ENCODE results near the gene IGSF9. TPM values are rescaled to one million over a fixed set of nuclear protein-coding genes. Genes with fewer than 3 reads are reported as not detected.

Gene IGSF9
- total RNA-seq, 2 experiments from 2014 or later, result not detected

- Mint-ChIP-seq H3K9me3 (no peaks in the 10 kb centered on the region), H3K4me1 (ENCODE audit: low read depth) (no peaks in the 10 kb centered on the region), H3K27me3 (ENCODE audit: low read depth) (no peaks in the 10 kb centered on the region), H3K27ac (no peak overlapping the region), H3K36me3 (ENCODE audit: low read depth) (no peaks in the 10 kb centered on the region), H3K4me3 (no peak overlapping the region)
- intact Hi-C loops (cut with micrococcal nuclease), result no loop called here
- no peak for DNase-seq
- CTCF ChIA-PET, result interaction anchor here (0.5 to 12.6 kb wide), 11 partner anchors 9 to 190 kb away, joined by 3 to 228 read pairs (median 5); partner anchors contain the start of genes IGSF9 and TAGLN2
Observed at GRCh38 chr1:159934136-159935039, 11.0 kb downstream of the IGSF9 start.

- DNase-seq, result no peak
- CTCF ChIA-PET, result interaction anchor here (0.6 to 12.6 kb wide), 7 partner anchors 13 to 151 kb away, joined by 3 to 228 read pairs (median 5); partner anchors contain the start of gene IGSF9
- intact Hi-C loops (cut with micrococcal nuclease), result no loop called here
- Mint-ChIP-seq H3K27me3 (ENCODE audit: low read depth) (no peaks in the 10 kb centered on the region), H3K36me3 (ENCODE audit: low read depth) (no peaks in the 10 kb centered on the region), H3K9me3 (no peaks in the 10 kb centered on the region), H3K4me1 (ENCODE audit: low read depth) (no peaks in the 10 kb centered on the region), H3K4me3 (no peak overlapping the region), H3K27ac (no peak overlapping the region)
Observed at GRCh38 chr1:159933347-159933746, 12.1 kb downstream of the IGSF9 start.

- Mint-ChIP-seq H3K9me3 (no peaks in the 10 kb centered on the region), H3K36me3 (ENCODE audit: low read depth) (no peaks in the 10 kb centered on the region), H3K27me3 (ENCODE audit: low read depth) (no peaks in the 10 kb centered on the region), H3K27ac (no peak overlapping the region), H3K4me3 (no peak overlapping the region), H3K4me1 (ENCODE audit: low read depth) (no peaks in the 10 kb centered on the region)
- CTCF ChIA-PET, result interaction anchor here (0.6 to 12.6 kb wide), 6 partner anchors 13 to 152 kb away, joined by 3 to 228 read pairs (median 6); partner anchors contain the start of gene IGSF9
- intact Hi-C loops (cut with micrococcal nuclease), result no loop called here
- DNase-seq, result no peak
Observed at GRCh38 chr1:159932296-159933285, 12.8 kb downstream of the IGSF9 start.

- CTCF ChIA-PET, result interaction anchor here (12.6 kb wide), 1 partner anchor 74 kb away, joined by 228 read pairs; no protein-coding TSS in a partner anchor
- no peak for DNase-seq
- intact Hi-C loops (cut with micrococcal nuclease), result no loop called here
- H3K4me3 Mint-ChIP-seq, result no peak overlapping the region
- no peak overlapping the region for H3K27ac Mint-ChIP-seq
- no peaks in the 10 kb centered on the region for H3K27me3 Mint-ChIP-seq (ENCODE audit: low read depth)
- H3K36me3 Mint-ChIP-seq (ENCODE audit: low read depth), result no peaks in the 10 kb centered on the region
- no peaks in the 10 kb centered on the region for H3K4me1 Mint-ChIP-seq (ENCODE audit: low read depth)
- no peaks in the 10 kb centered on the region for H3K9me3 Mint-ChIP-seq
Observed at GRCh38 chr1:159931795-159932173, 13.6 kb downstream of the IGSF9 start.

- Mint-ChIP-seq H3K4me3 (no peak overlapping the region), H3K27me3 (ENCODE audit: low read depth) (no peaks in the 10 kb centered on the region), H3K4me1 (ENCODE audit: low read depth) (peaks cover 1% of the 10 kb centered on the region), H3K27ac (no peak overlapping the region), H3K36me3 (ENCODE audit: low read depth) (no peaks in the 10 kb centered on the region), H3K9me3 (no peaks in the 10 kb centered on the region)
- CTCF ChIA-PET, result interaction anchor here (12.6 kb wide), 1 partner anchor 75 kb away, joined by 228 read pairs; no protein-coding TSS in a partner anchor
- DNase-seq, result no peak
- intact Hi-C loops (cut with micrococcal nuclease), result no loop called here
Observed at GRCh38 chr1:159931101-159931794, 14.2 kb downstream of the IGSF9 start.

- Mint-ChIP-seq H3K36me3 (ENCODE audit: low read depth) (no peaks in the 10 kb centered on the region), H3K9me3 (no peaks in the 10 kb centered on the region), H3K4me3 (no peak overlapping the region), H3K4me1 (ENCODE audit: low read depth) (peaks cover 7% of the 10 kb centered on the region), H3K27ac (no peak overlapping the region), H3K27me3 (ENCODE audit: low read depth) (no peaks in the 10 kb centered on the region)
- CTCF ChIA-PET, result interaction anchor here (0.7 to 12.6 kb wide), 4 partner anchors 14 to 148 kb away, joined by 3 to 228 read pairs (median 4); no protein-coding TSS in a partner anchor
- DNase-seq, result no peak
- intact Hi-C loops (cut with micrococcal nuclease), result no loop called here
Observed at GRCh38 chr1:159930634-159931033, 14.8 kb downstream of the IGSF9 start.

GRCh38 chr1:159930216-159930615 lies 15.2 kb downstream of the IGSF9 start:
- no peaks in the 10 kb centered on the region for H3K36me3 Mint-ChIP-seq (ENCODE audit: low read depth)

GRCh38 chr1:159929155-159930051 lies 16.0 kb downstream of the IGSF9 start:
- no peak overlapping the region for H3K27ac Mint-ChIP-seq
- H3K36me3 Mint-ChIP-seq (ENCODE audit: low read depth), result no peaks in the 10 kb centered on the region
- H3K27me3 Mint-ChIP-seq (ENCODE audit: low read depth), result no peaks in the 10 kb centered on the region
- CTCF ChIA-PET, result interaction anchor here (0.8 to 12.6 kb wide), 2 partner anchors 77 to 149 kb away, joined by 4 to 228 read pairs; no protein-coding TSS in a partner anchor
- H3K4me3 Mint-ChIP-seq, result no peak overlapping the region
- intact Hi-C loops (cut with micrococcal nuclease), result loop anchor here (10.0 kb wide), 4 partner anchors 645 to 875 kb away; partner anchors contain the start of gene CD84
- H3K9me3 Mint-ChIP-seq, result no peaks in the 10 kb centered on the region
- no peak for DNase-seq
- H3K4me1 Mint-ChIP-seq (ENCODE audit: low read depth), result peaks cover 10% of the 10 kb centered on the region

More at GRCh38 chr1:159930216-159930615, 15.2 kb downstream of the IGSF9 start:
- Mint-ChIP-seq H3K9me3 (no peaks in the 10 kb centered on the region), H3K4me1 (ENCODE audit: low read depth) (peaks cover 10% of the 10 kb centered on the region), H3K27me3 (ENCODE audit: low read depth) (no peaks in the 10 kb centered on the region), H3K27ac (no peak overlapping the region), H3K4me3 (no peak overlapping the region)
- CTCF ChIA-PET, result interaction anchor here (0.7 to 12.6 kb wide), 4 partner anchors 14 to 148 kb away, joined by 3 to 228 read pairs (median 4); no protein-coding TSS in a partner anchor
- no peak for DNase-seq
- intact Hi-C loops (cut with micrococcal nuclease), result no loop called here

- Mint-ChIP-seq H3K9me3 (no peaks in the 10 kb centered on the region), H3K36me3 (ENCODE audit: low read depth) (peaks cover 5% of the 10 kb centered on the region), H3K27ac (no peak overlapping the region), H3K27me3 (ENCODE audit: low read depth) (no peaks in the 10 kb centered on the region), H3K4me3 (no peak overlapping the region), H3K4me1 (ENCODE audit: low read depth) (peaks cover 13% of the 10 kb centered on the region)
- intact Hi-C loops (cut with micrococcal nuclease), result loop anchor here (10.0 kb wide), 4 partner anchors 646 to 876 kb away; partner anchors contain the start of gene CD84
- CTCF ChIA-PET, result interaction anchor here (6.0 kb wide), 1 partner anchor 78 kb away, joined by 41 read pairs; no protein-coding TSS in a partner anchor
- DNase-seq, result no peak
Observed at GRCh38 chr1:159928491-159929050, 16.8 kb downstream of the IGSF9 start.

GRCh38 chr1:159927849-159928431 lies 17.5 kb downstream of the IGSF9 start:
- H3K4me3 Mint-ChIP-seq, result no peak overlapping the region
- no peak overlapping the region for H3K27ac Mint-ChIP-seq
- H3K36me3 Mint-ChIP-seq (ENCODE audit: low read depth), result peaks cover 7% of the 10 kb centered on the region
- CTCF ChIA-PET, result interaction anchor here (0.6 to 6.0 kb wide), 2 partner anchors 78 to 1187 kb away, joined by 4 to 41 read pairs; no protein-coding TSS in a partner anchor
- DNase-seq, result no peak
- H3K27me3 Mint-ChIP-seq (ENCODE audit: low read depth), result no peaks in the 10 kb centered on the region
- H3K4me1 Mint-ChIP-seq (ENCODE audit: low read depth), result peaks cover 19% of the 10 kb centered on the region
- intact Hi-C loops (cut with micrococcal nuclease), result loop anchor here (10.0 kb wide), 4 partner anchors 647 to 877 kb away; partner anchors contain the start of gene CD84
- H3K9me3 Mint-ChIP-seq, result no peaks in the 10 kb centered on the region

Measured in activated naive CD4-positive, alpha-beta T cell treated with anti-CD3 and anti-CD28 coated beads for 36 hours (primary cell).